Measurements from ENCODE around the gene SNRNP25. TPM values are rescaled to one million over a fixed set of nuclear protein-coding genes. Genes with fewer than 3 reads are reported as not detected.

The SNRNP25 gene
- total RNA-seq, 2 donors from 2014 or later = 54.2 to 66.4 TPM

- H3K27ac Mint-ChIP-seq = no peak overlapping the region
- H3K36me3 ChIP-seq (ENCODE audit: control insufficient read depth, insufficient read depth, low read length) = peaks cover 44% of the 10 kb centered on the region
- peaks cover 65% of the 10 kb centered on the region for H3K36me3 Mint-ChIP-seq (ENCODE audit: low read depth)
These were observed 12.1 kb upstream of the SNRNP25 start for GRCh38 chr16:41439-42068.

DNA sequence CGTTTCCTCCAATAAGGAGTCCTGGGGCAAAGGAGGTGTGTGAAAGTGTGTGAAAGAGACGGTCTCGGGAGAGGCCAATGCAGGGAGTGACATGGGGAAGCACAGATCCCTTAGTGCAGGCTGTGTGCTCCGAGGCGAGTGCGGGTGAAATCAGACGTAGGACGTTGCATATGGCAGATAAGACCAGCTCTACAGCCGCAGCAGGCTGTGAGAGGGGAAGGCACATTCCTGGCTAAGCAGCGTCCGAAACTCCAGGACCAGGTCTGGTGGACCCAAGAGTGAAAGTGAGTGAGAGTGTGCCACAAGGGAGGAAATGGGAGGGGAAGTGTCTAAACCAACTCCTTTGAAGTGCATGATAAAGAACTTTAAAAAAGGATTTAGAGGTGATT, 11.6 kb upstream of the SNRNP25 start:
- H3K9ac ChIP-seq (ENCODE audit: extremely low read depth, low read length, poor library complexity, severe bottlenecking) = no peak overlapping the region
- no peaks in the 10 kb centered on the region for H3K4me1 ChIP-seq (ENCODE audit: control insufficient read depth, insufficient read depth, low read length)
- Mint-ChIP-seq H3K4me3 (no peak overlapping the region), H3K4me1 (no peaks in the 10 kb centered on the region), H3K36me3 (ENCODE audit: low read depth) (peaks cover 68% of the 10 kb centered on the region), H3K9me3 (peaks cover 30% of the 10 kb centered on the region), H3K27ac (no peak overlapping the region), H3K27me3 (ENCODE audit: insufficient read depth) (no peaks in the 10 kb centered on the region)
- DNase-seq = no peak
- no peak for TF ChIP-seq CTCF (conservative IDR thresholded peaks at IDR 0.05)
- peaks cover 22% of the 10 kb centered on the region for H3K9me3 ChIP-seq (ENCODE audit: control insufficient read depth, low read length)
- H3K36me3 ChIP-seq (ENCODE audit: control insufficient read depth, insufficient read depth, low read length) = peaks cover 46% of the 10 kb centered on the region
- H3K4me3 ChIP-seq (ENCODE audit: low read length) = no peak overlapping the region
- H3K27me3 ChIP-seq (ENCODE audit: control insufficient read depth, insufficient read depth, low read length, poor library complexity, severe bottlenecking) = no peaks in the 10 kb centered on the region
- no peak overlapping the region for H3K27ac ChIP-seq (ENCODE audit: low read depth, low read length)
- 86 to 92% methylated on average over 11 of the region's 11 CpGs for WGBS, 2 experiments (ENCODE audit: insufficient coverage in 1 of 2, insufficient read length in 1 of 2)

More at GRCh38 chr16:41439-42068, 12.1 kb upstream of the SNRNP25 start:
- no peaks in the 10 kb centered on the region for H3K4me1 Mint-ChIP-seq
- Histone ChIP-seq H3K4me1 (ENCODE audit: control insufficient read depth, insufficient read depth, low read length) (no peaks in the 10 kb centered on the region), H3K9me3 (ENCODE audit: control insufficient read depth, low read length) (peaks cover 22% of the 10 kb centered on the region), H3K4me3 (ENCODE audit: low read length) (no peak overlapping the region), H3K27me3 (ENCODE audit: control insufficient read depth, insufficient read depth, low read length, poor library complexity, severe bottlenecking) (no peaks in the 10 kb centered on the region), H3K9ac (ENCODE audit: extremely low read depth, low read length, poor library complexity, severe bottlenecking) (no peak overlapping the region), H3K27ac (ENCODE audit: low read depth, low read length) (no peak overlapping the region)
- TF ChIP-seq CTCF (conservative IDR thresholded peaks at IDR 0.05) = no peak
- no peaks in the 10 kb centered on the region for H3K27me3 Mint-ChIP-seq (ENCODE audit: insufficient read depth)
- DNase-seq = no peak
- H3K4me3 Mint-ChIP-seq = no peak overlapping the region
- H3K9me3 Mint-ChIP-seq = peaks cover 30% of the 10 kb centered on the region
- 97 to 98% methylated on average over 15 to 22 of the region's 22 CpGs for WGBS, 2 experiments (ENCODE audit: insufficient coverage in 1 of 2, insufficient read length in 1 of 2)

DNA sequence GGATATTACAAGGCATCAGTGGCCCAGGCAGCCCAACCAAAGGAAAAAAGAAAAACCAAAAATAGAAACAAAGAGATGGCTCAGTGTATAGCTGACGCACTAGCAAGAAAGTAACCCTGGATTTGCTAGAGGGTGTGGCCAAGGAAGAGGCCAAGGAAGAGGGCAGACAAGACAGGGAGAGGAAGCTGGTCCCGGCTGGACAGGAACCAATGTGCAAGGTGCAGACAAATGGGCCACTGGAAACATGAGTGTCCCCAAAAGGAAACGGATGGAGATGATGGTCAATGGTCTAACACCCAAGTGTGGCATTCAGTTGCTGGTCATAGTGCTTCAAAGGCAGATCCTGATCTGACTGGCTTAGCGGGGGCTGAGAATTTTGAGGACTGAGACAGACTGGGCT, 10.9 kb upstream of the SNRNP25 start:
- H3K27me3 ChIP-seq (ENCODE audit: control insufficient read depth, insufficient read depth, low read length, poor library complexity, severe bottlenecking) = no peaks in the 10 kb centered on the region
- Mint-ChIP-seq H3K4me1 (no peaks in the 10 kb centered on the region), H3K4me3 (no peak overlapping the region), H3K27ac (no peak overlapping the region), H3K36me3 (ENCODE audit: low read depth) (peaks cover 73% of the 10 kb centered on the region), H3K9me3 (peaks cover 30% of the 10 kb centered on the region), H3K27me3 (ENCODE audit: insufficient read depth) (no peaks in the 10 kb centered on the region)
- WGBS, 2 experiments (ENCODE audit: insufficient coverage in 1 of 2, insufficient read length in 1 of 2) = 92 to 100% methylated on average over 3 to 4 of the region's 4 CpGs
- no peak for TF ChIP-seq CTCF (conservative IDR thresholded peaks at IDR 0.05)
- H3K9ac ChIP-seq (ENCODE audit: extremely low read depth, low read length, poor library complexity, severe bottlenecking) = no peak overlapping the region
- H3K27ac ChIP-seq (ENCODE audit: low read depth, low read length) = no peak overlapping the region
- no peak for DNase-seq
- no peak overlapping the region for H3K4me3 ChIP-seq (ENCODE audit: low read length)
- H3K9me3 ChIP-seq (ENCODE audit: control insufficient read depth, low read length) = peaks cover 22% of the 10 kb centered on the region
- H3K4me1 ChIP-seq (ENCODE audit: control insufficient read depth, insufficient read depth, low read length) = no peaks in the 10 kb centered on the region
- peaks cover 49% of the 10 kb centered on the region for H3K36me3 ChIP-seq (ENCODE audit: control insufficient read depth, insufficient read depth, low read length)
